HepG2 (cell line): ENCODE results near the gene ANKHD1. TPM values are rescaled to one million over a fixed set of nuclear protein-coding genes. Genes with fewer than 3 reads are reported as not detected.

Experiments
- ATAC-seq: fragments of 200-7000 bp; cut with Tn5 transposase; 3 replicates; pipeline ENCODE4 v1.9.1; 2020; ENCODE audit warnings: mild to moderate bottlenecking, moderate library complexity
- BruUV-seq: library from RNA; stranded (reverse); fragments of 400-500 nt; replicated peaks from 2 replicates; lab custom pipeline; 2021; lab: Mats Ljungman, UMichigan
- CTCF ChIA-PET: fragments of 300-600 bp; formaldehyde crosslinking; extraction: SDS; loops from one replicate; lab custom pipeline; 2021; ENCODE audit warnings: low total read pairs, inconsistent platforms, low intra/inter-chr PET ratio; lab: Yijun Ruan, JAX
- POLR2A ChIA-PET: fragments of 350-600 bp; sonication (Branson Sonifier 250); formaldehyde crosslinking; loops from one replicate; lab custom pipeline; 2020; ENCODE audit warnings: antibody characterized with exemption, inconsistent platforms; lab: Yijun Ruan, JAX
- DNase-seq: peaks from one replicate; pipeline ENCODE4 v3.0.0-alpha.2; 2015; ENCODE audit warnings: low spot score
- FAIRE-seq: peaks from 3 replicates; lab custom pipeline; 2011; peaks lifted over from hg19 to GRCh38; lab: Jason Lieb, UNC
- H2AFZ ChIP-seq: one replicate; pipeline ENCODE4 v1.6.1; 2011; ENCODE audit warnings: low read length, inconsistent platforms
- H3K27ac ChIP-seq: fragments of 300-600 bp; 3 replicates; pipeline ENCODE4 v1.8.0; 2011; ENCODE audit warnings: mixed run types, mild to moderate bottlenecking, mixed read lengths, low read length, inconsistent platforms; ENCODE audit not compliant: insufficient read depth; ENCODE audit errors: extremely low read length
- H3K27me3 ChIP-seq, 2 experiments: fragments of 200-600 bp in 1 of 2; 2 replicates in 1 of 2; 3 replicates in 1 of 2; pipeline versions ENCODE4 v1.6.0 to v1.8.0; 2011; ENCODE audit warnings: low read length in 2 of 2, mild to moderate bottlenecking in 2 of 2, moderate library complexity in 2 of 2, inconsistent platforms in 1 of 2; ENCODE audit not compliant: insufficient read depth in 2 of 2, control insufficient read depth in 1 of 2
- H3K36me3 ChIP-seq, 2 experiments: fragments of 200-600 bp in 1 of 2; replicated peaks in 1 of 2; 2 replicates in 1 of 2; 3 replicates in 1 of 2; pipeline versions ENCODE4 v1.5.1 to v1.8.0; 2011; ENCODE audit warnings: low read length in 2 of 2, inconsistent platforms in 1 of 2; ENCODE audit not compliant: insufficient read depth in 2 of 2, control insufficient read depth in 1 of 2
- H3K4me1 ChIP-seq: 2 replicates; pipeline ENCODE4 v1.5.1; 2012; ENCODE audit warnings: low read length, inconsistent platforms; ENCODE audit not compliant: insufficient read depth
- H3K4me2 ChIP-seq: 2 replicates; pipeline ENCODE4 v1.6.0; 2011; ENCODE audit warnings: low read depth, low read length, inconsistent platforms
- H3K4me3 ChIP-seq, 3 experiments: fragments of 200-600 bp in 1 of 3; sonication (generic), shearing (Covaris generic) in 1 of 3; replicated peaks in 1 of 3; 2 replicates each; pipeline ENCODE4 v1.5.1; 2011 to 2016; ENCODE audit warnings: low read length in 3 of 3, inconsistent platforms in 2 of 3, low read depth in 2 of 3, mild to moderate bottlenecking in 2 of 3, control low read depth in 1 of 3, mixed read lengths in 1 of 3; ENCODE audit not compliant: insufficient read depth in 1 of 3
- H3K79me2 ChIP-seq: one replicate; pipeline ENCODE4 v1.6.1; 2011; ENCODE audit warnings: low read length, inconsistent platforms; ENCODE audit not compliant: insufficient read depth
- H3K9ac ChIP-seq: 2 replicates; pipeline ENCODE4 v1.6.0; 2011; ENCODE audit warnings: mild to moderate bottlenecking, low read depth, low read length, inconsistent platforms; ENCODE audit not compliant: insufficient read depth
- H3K9me3 ChIP-seq: 2 replicates; pipeline ENCODE4 v1.5.1; 2012; ENCODE audit warnings: mild to moderate bottlenecking, low read length
- H4K20me1 ChIP-seq: 2 replicates; pipeline ENCODE4 v1.6.0; 2011; ENCODE audit warnings: inconsistent platforms, mild to moderate bottlenecking, low read length, moderate library complexity; ENCODE audit not compliant: insufficient read depth
- EEA1 ChIP-seq: sonication (generic); formaldehyde crosslinking; IDR thresholded peaks from 2 replicates; pipeline ENCODE4 v1.5.1; 2020; ENCODE audit warnings: mild to moderate bottlenecking, missing genetic modification reagents, borderline replicate concordance
- ESRRA ChIP-seq: sonication (generic); formaldehyde crosslinking; IDR thresholded peaks from 2 replicates; pipeline ENCODE4 v1.5.1; 2020; ENCODE audit warnings: mild to moderate bottlenecking, low read depth, missing genetic modification reagents
- KAT2B ChIP-seq: fragments of 150-350 bp; IDR thresholded peaks from 2 replicates; pipeline ENCODE4 v1.6.1; 2014; ENCODE audit warnings: low read depth, low read length, borderline replicate concordance
- KAT8 ChIP-seq: IDR thresholded peaks from 2 replicates; pipeline ENCODE4 v1.6.1; 2016; ENCODE audit warnings: missing genetic modification reagents, missing compliant biosample characterization
- RARA ChIP-seq: IDR thresholded peaks from 2 replicates; pipeline ENCODE4 v1.6.1; 2016; ENCODE audit warnings: missing genetic modification reagents, missing compliant biosample characterization
- SAP130 ChIP-seq: IDR thresholded peaks from 2 replicates; pipeline ENCODE4 v1.6.1; 2016; ENCODE audit warnings: low read depth
- ZFP82 ChIP-seq: sonication (generic); formaldehyde crosslinking; IDR thresholded peaks from 2 replicates; pipeline ENCODE4 v1.5.1; 2020; ENCODE audit warnings: mild to moderate bottlenecking, missing genetic modification reagents, borderline replicate concordance
- ZNF329 ChIP-seq: sonication (generic); formaldehyde crosslinking; IDR thresholded peaks from 2 replicates; pipeline ENCODE4 v1.9.0; 2021; ENCODE audit warnings: low read depth, mild to moderate bottlenecking, missing genetic modification reagents
- ZNF773 ChIP-seq: sonication (generic); formaldehyde crosslinking; IDR thresholded peaks from 2 replicates; pipeline ENCODE4 v1.4.0; 2020; ENCODE audit warnings: missing genetic modification reagents, borderline replicate concordance
- ZNF776 ChIP-seq: sonication (generic); formaldehyde crosslinking; IDR thresholded peaks from 2 replicates; pipeline ENCODE4 v1.4.0; 2020; ENCODE audit warnings: mild to moderate bottlenecking, missing genetic modification reagents
- ZSCAN20 ChIP-seq: sonication (generic); formaldehyde crosslinking; IDR thresholded peaks from 2 replicates; pipeline ENCODE4 v1.4.0; 2020; ENCODE audit warnings: missing genetic modification reagents, mild to moderate bottlenecking, borderline replicate concordance
- ZSCAN31 ChIP-seq: sonication (generic); formaldehyde crosslinking; IDR thresholded peaks from 2 replicates; pipeline ENCODE4 v1.5.0; 2020; ENCODE audit warnings: low read depth, mild to moderate bottlenecking, missing genetic modification reagents
- WGBS: methylation state at CpG from one replicate; pipeline ENCODE4 v1.1.6; 2017; ENCODE audit warnings: low lambda C conversion rate; 5-methylcytosine and 5-hydroxymethylcytosine counted together
- in situ Hi-C: cut with HindIII; loops from 2 replicates; pipeline ENCODE4 v1.10.0; 2017; ENCODE audit warnings: low pct_unique_long_range_greater_than_20kb; ENCODE audit not compliant: extremely low pct_ligation_motif_present
- intact Hi-C: fragments of 100-400 bp; cut with micrococcal nuclease; formaldehyde crosslinking; loops from one replicate; pipeline ENCODE4 v1.10.0; 2022; ENCODE audit not compliant: unreplicated experiment
- polyA plus RNA-seq, 8 experiments: library from polyadenylated mRNA; depleted of rRNA in 3 of 8; stranded (reverse) in 7 of 8; unstranded in 1 of 8; fragments of >200 nt; fragmentation: Illumina TruSeq in 4 of 8; extraction: Trizol in 4 of 8; gene quantifications; 2 replicates each; pipeline versions ENCODE4 v1.2.1 to v1.2.3, GENCODE V29; 2011 to 2016; ENCODE audit warnings: low read depth in 4 of 8, missing spikeins in 1 of 8, mixed read lengths in 1 of 8; ENCODE audit not compliant: insufficient read depth in 1 of 8
- total RNA-seq, 5 experiments: library from RNA; depleted of rRNA; stranded (reverse); fragments of >200 nt; fragmentation: Illumina TruSeq; extraction: Trizol; gene quantifications; 2 replicates each; pipeline ENCODE4 v1.2.3, GENCODE V29; 2016; ENCODE audit warnings: low read depth in 1 of 5

The ANKHD1 gene
- total and polyA plus RNA-seq, 2 of the 13 experiments (the other 11 are each of a cell fraction or from before 2014, with no cell fraction given), result 69.9 to 82.0 TPM

GRCh38 chr5:140360101-140360500, 41.5 kb upstream of the ANKHD1 start, which contains the start of gene SLC4A9:
Gene SLC4A9 (plus strand): TSS chr5:140360194. CDS start chr5:140360237, 43 bp downstream.
- no TSS peak for BruUV-seq
- intact Hi-C loops, result no loop called here
- H3K4me3 ChIP-seq, result no peak within 1 kb of the TSS
- H3K36me3 ChIP-seq, result no peaks in the 10 kb centered on the region
- no peaks in the 10 kb centered on the region for H4K20me1 ChIP-seq
- TF ChIP-seq ZNF329 (CRISPR knock-in tag), result no peak
- TF ChIP-seq SAP130, result no peak
- TF ChIP-seq ESRRA, result no peak
- TF ChIP-seq ZSCAN31 (CRISPR knock-in tag), result no peak
- no peak for TF ChIP-seq ZNF776
- TF ChIP-seq ZNF773, result no peak
- TF ChIP-seq ZSCAN20 (CRISPR knock-in tag), result no peak
- TF ChIP-seq KAT8 (CRISPR knock-in tag), result no peak
- TF ChIP-seq RARA, result no peak
- TF ChIP-seq ZFP82 (CRISPR knock-in tag), result no peak
- TF ChIP-seq EEA1, result no peak
- no peak for TF ChIP-seq KAT2B
- H3K4me1 ChIP-seq, result peaks cover 45% of the 10 kb centered on the region
- no peak within 1 kb of the TSS for H3K4me2 ChIP-seq
- H3K27ac ChIP-seq, result no peak within 1 kb of the TSS
- in situ Hi-C loops, result loop anchor here (5.0 to 10.0 kb wide), 2 partner anchors 118 to 375 kb away; no protein-coding TSS in a partner anchor
- no peaks in the 10 kb centered on the region for H3K79me2 ChIP-seq
- FAIRE-seq, result no peak
- no peak within 1 kb of the TSS for H3K9ac ChIP-seq
- POLR2A ChIA-PET, result no interaction called here
- no peak for DNase-seq
- no peak for ATAC-seq
- WGBS, result no CpG with 5 or more reads among the region's 2 CpGs
- no peak within 1 kb of the TSS for H2AFZ ChIP-seq
- H3K27me3 ChIP-seq, result peaks cover 0 to 5% of the 10 kb centered on the region in 2 experiments; a peak in 1 of 5 replicates
- H3K9me3 ChIP-seq, result no peaks in the 10 kb centered on the region
- CTCF ChIA-PET, result no interaction called here
